Kidney epithelial cell (primary cell): ENCODE measurements around the gene SH3RF3. TPM values are rescaled to one million over a fixed set of nuclear protein-coding genes. Genes with fewer than 3 reads are reported as not detected.

Experiments
- DNase-seq: peaks from one replicate; pipeline ENCODE4 v3.0.0-alpha.2; 2010; ENCODE audit warnings: low read depth
- H3K27me3 ChIP-seq: 2 replicates; pipeline ENCODE4 v1.6.0; 2011; ENCODE audit warnings: low read length; ENCODE audit not compliant: control insufficient read depth, insufficient read depth
- H3K36me3 ChIP-seq: 2 replicates; pipeline ENCODE4 v1.5.1; 2011; ENCODE audit warnings: low read length; ENCODE audit not compliant: control insufficient read depth, insufficient read depth
- H3K4me3 ChIP-seq: 2 replicates; pipeline ENCODE4 v1.5.1; 2011; ENCODE audit warnings: low read depth, mild to moderate bottlenecking, control low read depth, low read length
- CTCF ChIP-seq: IDR thresholded peaks from 2 replicates; pipeline ENCODE4 v1.5.1; 2011; ENCODE audit warnings: mild to moderate bottlenecking, moderate library complexity, low read length, control low read depth, inconsistent platforms; ENCODE audit not compliant: insufficient read depth, poor library complexity, severe bottlenecking
- total RNA-seq: library from RNA; depleted of rRNA; stranded (reverse); fragments of >200 nt; gene quantifications from 2 replicates; pipeline ENCODE4 v1.2.3, GENCODE V29; 2015

The SH3RF3 gene
- total RNA-seq, 1 donor from 2014 or later = 9.6 TPM

- no peak for TF ChIP-seq CTCF
- Histone ChIP-seq H3K4me3 (no peak overlapping the region), H3K36me3 (no peaks in the 10 kb centered on the region), H3K27me3 (no peaks in the 10 kb centered on the region)
- DNase-seq = no peak
Observed at GRCh38 chr2:109341355-109342255, 212.6 kb downstream of the SH3RF3 start.

- H3K4me3 ChIP-seq = no peak overlapping the region
- H3K27me3 ChIP-seq = no peaks in the 10 kb centered on the region
- H3K36me3 ChIP-seq = no peaks in the 10 kb centered on the region
- TF ChIP-seq CTCF = no peak
- no peak for DNase-seq
Observed at GRCh38 chr2:109342256-109342850, 213.3 kb downstream of the SH3RF3 start.

GRCh38 chr2:109342930-109343329 is 213.9 kb downstream of the SH3RF3 start:
- H3K4me3 ChIP-seq = no peak overlapping the region
- no peak for TF ChIP-seq CTCF
- no peaks in the 10 kb centered on the region for H3K36me3 ChIP-seq
- H3K27me3 ChIP-seq = no peaks in the 10 kb centered on the region
- DNase-seq = no peak

- DNase-seq = no peak
- H3K36me3 ChIP-seq = no peaks in the 10 kb centered on the region
- no peak for TF ChIP-seq CTCF
- no peak overlapping the region for H3K4me3 ChIP-seq
- no peaks in the 10 kb centered on the region for H3K27me3 ChIP-seq
Observed at GRCh38 chr2:109343460-109343859, 214.5 kb downstream of the SH3RF3 start.

- no peak overlapping the region for H3K4me3 ChIP-seq
Observed at GRCh38 chr2:109344270-109344805, 215.3 kb downstream of the SH3RF3 start.

More at GRCh38 chr2:109344270-109344805, 215.3 kb downstream of the SH3RF3 start:
- no peaks in the 10 kb centered on the region for H3K36me3 ChIP-seq
- no peak for TF ChIP-seq CTCF
- no peaks in the 10 kb centered on the region for H3K27me3 ChIP-seq
- DNase-seq = no peak
